ENCODE measurements around the gene SLC5A5.
A peak's percentile ranks its signal among the peaks of the same experiment; 100 is the strongest.

The SLC5A5 gene

DNA sequence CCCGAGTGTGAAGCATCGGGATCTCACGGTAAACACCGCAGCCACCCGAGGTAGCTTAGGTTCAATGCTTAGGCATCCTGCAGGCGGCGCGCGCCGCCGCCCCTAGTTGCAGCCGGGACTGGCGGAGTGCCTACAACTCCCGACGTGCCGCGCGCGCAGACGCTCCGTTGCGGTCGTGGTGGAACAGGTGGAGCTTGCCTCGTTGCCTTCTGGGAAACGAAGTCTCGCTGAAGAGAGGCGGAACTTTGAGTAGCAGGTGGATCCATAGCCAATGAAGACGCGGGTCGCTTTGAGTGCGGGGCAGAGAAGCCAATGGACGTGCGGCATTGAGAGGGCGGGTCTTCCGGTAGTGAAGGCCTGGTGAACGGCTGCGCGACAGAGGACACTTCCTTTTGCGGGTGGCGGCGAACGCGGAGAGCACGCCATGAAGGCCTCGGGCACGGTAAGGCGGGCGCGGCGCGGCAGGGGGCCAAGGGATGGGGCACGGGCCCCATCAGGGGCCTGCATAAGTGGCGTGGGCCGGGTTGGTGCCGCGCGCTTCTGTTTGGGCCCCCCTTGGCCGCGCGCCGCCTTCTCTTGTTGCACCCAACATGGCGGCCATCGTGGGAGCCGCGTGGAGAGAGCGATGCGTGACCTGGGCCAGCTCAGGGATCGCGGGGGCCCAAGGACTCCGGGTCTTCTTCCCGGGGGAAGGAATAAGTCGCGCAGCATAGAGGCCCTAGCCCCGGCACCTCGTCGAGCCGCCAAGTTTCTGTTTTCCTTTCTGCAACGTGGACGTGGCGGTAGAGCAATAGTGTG lies 12.0 kb upstream of the SLC5A5 start, which contains the start of gene RPL18A (continued):
- TF ChIP-seq ZNF366 (tag by site-specific recombination; conservative IDR thresholded peaks at IDR 0.05) (no peak), ZBTB49 (tag by site-specific recombination; IDR thresholded peaks at IDR 0.05; ENCODE audit: low read depth) (no peak), ZNF76 (tag by site-specific recombination; IDR thresholded peaks at IDR 0.05; ENCODE audit: borderline replicate concordance, low read depth) (peak; percentile 99), ZNF248 (tag by site-specific recombination; IDR thresholded peaks at IDR 0.05) (no peak), HOXD13 (CRISPR knock-in tag; IDR thresholded peaks at IDR 0.05; ENCODE audit: borderline replicate concordance) (no peak), ZNF132 (tag by site-specific recombination; IDR thresholded peaks at IDR 0.05; ENCODE audit: borderline replicate concordance) (no peak), SP3 (tag by site-specific recombination; IDR thresholded peaks at IDR 0.05) (peak; percentile 97), ZNF10 (tag by site-specific recombination; IDR thresholded peaks at IDR 0.05) (no peak), ZSCAN18 (tag by site-specific recombination; IDR thresholded peaks at IDR 0.05) (no peak), ZNF146 (tag by site-specific recombination; IDR thresholded peaks at IDR 0.05) (no peak; the same call in 1 of the 2 replicates), ZFP69B (tag by site-specific recombination; IDR thresholded peaks at IDR 0.05) (no peak), ZNF223 (tag by site-specific recombination; IDR thresholded peaks at IDR 0.05) (no peak), MEIS1 (CRISPR knock-in tag; IDR thresholded peaks at IDR 0.05; ENCODE audit: borderline replicate concordance) (no peak), ZSCAN16 (tag by site-specific recombination; IDR thresholded peaks at IDR 0.05) (no peak), ZNF354C (tag by site-specific recombination; IDR thresholded peaks at IDR 0.05; ENCODE audit: borderline replicate concordance, low read depth) (no peak), ZNF23 (tag by site-specific recombination; IDR thresholded peaks at IDR 0.05; ENCODE audit: borderline replicate concordance) (no peak), SALL2 (tag by site-specific recombination; IDR thresholded peaks at IDR 0.05; ENCODE audit: borderline replicate concordance) (no peak), ZNF473 (tag by site-specific recombination; IDR thresholded peaks at IDR 0.05) (no peak), ZNF302 (tag by site-specific recombination; IDR thresholded peaks at IDR 0.05; ENCODE audit: low read depth) (no peak), KLF16 (tag by site-specific recombination; IDR thresholded peaks at IDR 0.05) (0 out of 2 replicates have a peak, but pooled peaks have one; percentile 58), ZNF785 (tag by site-specific recombination; IDR thresholded peaks at IDR 0.05) (no peak), ZNF19 (tag by site-specific recombination; IDR thresholded peaks at IDR 0.05; ENCODE audit: low read depth) (no peak), SCRT1 (tag by site-specific recombination; IDR thresholded peaks at IDR 0.05; ENCODE audit: borderline replicate concordance) (peak; percentile 99), ZNF707 (tag by site-specific recombination; IDR thresholded peaks at IDR 0.05) (no peak), ZNF449 (tag by site-specific recombination; IDR thresholded peaks at IDR 0.05) (no peak), ZNF2 (tag by site-specific recombination; IDR thresholded peaks at IDR 0.05) (peak; percentile 73; the same call in 1 of the 2 replicates), KLF1 (tag by site-specific recombination; IDR thresholded peaks at IDR 0.05) (0 out of 2 replicates have a peak, but pooled peaks have one; percentile 23)
- TF ChIP-seq, protein P1, sequence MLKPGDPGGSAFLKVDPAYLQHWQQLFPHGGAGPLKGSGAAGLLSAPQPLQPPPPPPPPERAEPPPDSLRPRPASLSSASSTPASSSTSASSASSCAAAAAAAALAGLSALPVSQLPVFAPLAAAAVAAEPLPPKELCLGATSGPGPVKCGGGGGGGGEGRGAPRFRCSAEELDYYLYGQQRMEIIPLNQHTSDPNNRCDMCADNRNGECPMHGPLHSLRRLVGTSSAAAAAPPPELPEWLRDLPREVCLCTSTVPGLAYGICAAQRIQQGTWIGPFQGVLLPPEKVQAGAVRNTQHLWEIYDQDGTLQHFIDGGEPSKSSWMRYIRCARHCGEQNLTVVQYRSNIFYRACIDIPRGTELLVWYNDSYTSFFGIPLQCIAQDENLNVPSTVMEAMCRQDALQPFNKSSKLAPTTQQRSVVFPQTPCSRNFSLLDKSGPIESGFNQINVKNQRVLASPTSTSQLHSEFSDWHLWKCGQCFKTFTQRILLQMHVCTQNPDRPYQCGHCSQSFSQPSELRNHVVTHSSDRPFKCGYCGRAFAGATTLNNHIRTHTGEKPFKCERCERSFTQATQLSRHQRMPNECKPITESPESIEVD (tag by site-specific recombination; IDR thresholded peaks at IDR 0.05): no peak
- TF ChIP-seq, protein P2, sequence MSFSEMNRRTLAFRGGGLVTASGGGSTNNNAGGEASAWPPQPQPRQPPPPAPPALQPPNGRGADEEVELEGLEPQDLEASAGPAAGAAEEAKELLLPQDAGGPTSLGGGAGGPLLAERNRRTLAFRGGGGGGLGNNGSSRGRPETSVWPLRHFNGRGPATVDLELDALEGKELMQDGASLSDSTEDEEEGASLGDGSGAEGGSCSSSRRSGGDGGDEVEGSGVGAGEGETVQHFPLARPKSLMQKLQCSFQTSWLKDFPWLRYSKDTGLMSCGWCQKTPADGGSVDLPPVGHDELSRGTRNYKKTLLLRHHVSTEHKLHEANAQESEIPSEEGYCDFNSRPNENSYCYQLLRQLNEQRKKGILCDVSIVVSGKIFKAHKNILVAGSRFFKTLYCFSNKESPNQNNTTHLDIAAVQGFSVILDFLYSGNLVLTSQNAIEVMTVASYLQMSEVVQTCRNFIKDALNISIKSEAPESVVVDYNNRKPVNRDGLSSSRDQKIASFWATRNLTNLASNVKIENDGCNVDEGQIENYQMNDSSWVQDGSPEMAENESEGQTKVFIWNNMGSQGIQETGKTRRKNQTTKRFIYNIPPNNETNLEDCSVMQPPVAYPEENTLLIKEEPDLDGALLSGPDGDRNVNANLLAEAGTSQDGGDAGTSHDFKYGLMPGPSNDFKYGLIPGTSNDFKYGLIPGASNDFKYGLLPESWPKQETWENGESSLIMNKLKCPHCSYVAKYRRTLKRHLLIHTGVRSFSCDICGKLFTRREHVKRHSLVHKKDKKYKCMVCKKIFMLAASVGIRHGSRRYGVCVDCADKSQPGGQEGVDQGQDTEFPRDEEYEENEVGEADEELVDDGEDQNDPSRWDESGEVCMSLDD (tag by site-specific recombination; IDR thresholded peaks at IDR 0.05): peak; percentile 52; the same call in 1 of the 2 replicates
